Measurements from ENCODE around the gene S100B. TPM values are rescaled to one million over a fixed set of nuclear protein-coding genes. Genes with fewer than 3 reads are reported as not detected.

The S100B gene
- polyA plus RNA-seq, 4 donors = 2.6 to 16.6 (median 4.8) TPM

DNA sequence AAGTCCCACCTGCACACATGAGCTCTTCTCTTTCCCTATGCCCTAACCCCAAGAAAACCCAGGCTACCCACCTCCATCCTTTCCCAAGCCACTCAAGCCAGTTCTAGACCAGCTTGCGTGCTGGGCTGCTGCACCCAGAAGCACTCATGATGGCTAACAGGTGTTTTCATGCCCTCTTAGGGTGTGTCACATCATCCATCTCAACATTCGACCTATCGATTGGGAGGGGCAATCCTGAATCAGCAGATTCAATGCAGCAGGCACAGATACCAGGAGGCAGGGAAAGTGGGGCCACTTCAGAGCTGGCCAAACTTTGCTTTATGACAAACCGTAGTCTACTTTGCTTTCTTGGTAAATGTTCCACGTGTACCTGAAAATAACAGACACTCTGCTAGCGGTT is 24.0 kb upstream of the S100B start:
- DNase-seq (ENCODE audit: low read depth in 4 of 4, low spot score in 3 of 4) = no peak

DNA sequence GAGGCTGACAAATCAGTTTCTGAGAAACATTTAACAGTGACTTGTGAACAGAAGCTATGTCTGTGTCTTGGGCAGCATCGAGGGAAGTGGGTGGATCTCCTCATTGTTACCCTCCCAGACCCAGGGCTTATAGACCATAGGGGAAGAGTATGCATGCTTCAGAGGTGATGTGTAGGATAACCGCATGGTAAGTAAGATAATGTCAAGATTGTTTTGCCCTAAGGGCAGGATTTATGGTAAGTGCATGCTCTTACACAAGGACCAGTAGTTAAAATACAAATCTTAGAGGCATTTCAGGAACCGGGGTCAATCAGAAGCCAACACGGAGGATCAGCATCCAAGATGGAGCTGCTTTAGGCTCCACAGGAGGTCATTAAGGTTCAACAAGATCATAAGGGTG is 22.8 kb upstream of the S100B start:
- no peak for DNase-seq (ENCODE audit: low read depth in 4 of 4, low spot score in 3 of 4)

DNA sequence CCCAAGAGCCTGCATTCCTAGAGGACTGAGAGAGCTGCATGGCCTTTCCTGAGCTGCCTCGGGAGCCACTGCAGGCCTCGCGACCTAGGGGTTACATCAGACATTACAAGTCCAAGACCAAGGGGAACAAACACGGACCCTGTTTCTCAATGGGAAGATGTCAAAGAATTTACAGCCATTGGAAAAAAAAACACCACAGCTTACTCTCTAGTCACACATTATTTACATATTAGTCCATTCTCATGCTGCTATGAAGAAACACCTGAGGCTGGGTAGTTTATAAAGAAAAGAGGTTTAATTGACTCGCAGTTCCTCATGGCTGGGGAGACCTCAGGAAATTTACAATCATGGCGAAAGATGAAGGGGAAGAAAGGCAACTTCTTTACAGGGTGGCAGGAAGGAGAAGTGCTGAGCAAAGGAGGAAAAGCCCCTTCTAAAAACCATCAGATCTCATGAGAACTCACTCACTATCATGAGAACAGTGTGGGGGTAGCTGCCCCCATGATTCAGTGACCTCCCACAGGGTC is 22.2 kb upstream of the S100B start:
- no peak for DNase-seq (ENCODE audit: low read depth in 4 of 4, low spot score in 3 of 4)

DNA sequence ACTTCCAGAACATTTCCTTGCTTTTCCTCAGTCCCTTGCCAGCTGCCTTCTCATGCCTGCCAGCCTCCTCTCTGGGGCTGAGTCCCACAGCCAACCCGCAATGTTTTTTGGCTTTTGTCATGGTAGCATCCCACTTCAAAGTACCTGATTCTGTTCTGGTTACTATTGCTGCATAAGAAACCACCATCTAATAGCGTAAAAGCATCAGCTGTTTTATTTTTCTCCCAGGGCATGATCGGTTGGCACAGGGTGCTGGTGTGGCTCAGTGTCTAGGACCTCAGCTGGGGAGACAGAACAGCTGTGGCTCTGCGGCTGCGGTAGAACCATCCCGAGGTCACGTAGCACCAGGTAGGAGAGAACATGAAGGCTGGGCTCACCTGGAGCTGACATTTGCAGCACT is 21.7 kb upstream of the S100B start:
- DNase-seq (ENCODE audit: low read depth in 4 of 4, low spot score in 3 of 4) = no peak

DNA sequence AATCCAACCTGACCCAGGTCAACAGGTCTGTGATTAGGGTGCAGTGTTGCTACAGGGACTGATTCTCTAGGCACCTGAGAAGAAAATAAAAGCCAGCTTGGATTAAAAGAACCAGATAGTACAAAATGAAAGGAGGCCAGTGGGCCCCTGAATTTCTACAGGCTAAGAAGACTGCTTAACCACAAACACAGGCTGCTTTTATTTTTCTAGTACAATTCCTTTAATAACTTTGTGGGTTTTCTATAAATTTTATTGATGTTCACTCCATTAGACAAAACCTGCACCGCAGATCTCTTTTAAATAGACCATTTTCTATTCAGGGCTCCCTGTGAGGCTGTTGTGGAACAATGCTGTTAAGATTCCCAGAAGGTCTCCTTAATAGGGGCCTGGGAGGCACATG is 20.9 kb upstream of the S100B start:
- DNase-seq (ENCODE audit: low read depth in 4 of 4, low spot score in 3 of 4) = no peak

DNA sequence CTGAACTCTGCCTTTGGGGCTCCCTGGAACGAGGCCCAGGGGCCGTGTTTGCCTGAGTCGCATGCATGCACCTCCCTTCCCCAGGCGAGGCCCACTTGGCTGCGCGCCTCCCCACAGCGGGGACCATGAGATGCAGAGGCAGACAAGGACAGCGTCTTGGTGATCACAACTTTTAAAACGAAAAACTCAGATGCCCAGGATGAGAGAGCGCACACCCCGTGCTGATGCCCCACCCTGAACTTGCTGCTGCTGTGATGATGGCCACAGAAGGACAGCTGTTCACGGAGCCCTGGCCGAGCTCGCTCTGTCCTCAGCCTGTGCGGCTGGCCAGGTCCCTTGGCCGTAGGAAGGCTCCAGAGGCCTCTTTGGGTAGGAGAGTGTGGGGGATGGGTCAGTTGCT is 19.2 kb upstream of the S100B start:
- DNase-seq (ENCODE audit: low read depth in 4 of 4, low spot score in 3 of 4) = no peak

DNA sequence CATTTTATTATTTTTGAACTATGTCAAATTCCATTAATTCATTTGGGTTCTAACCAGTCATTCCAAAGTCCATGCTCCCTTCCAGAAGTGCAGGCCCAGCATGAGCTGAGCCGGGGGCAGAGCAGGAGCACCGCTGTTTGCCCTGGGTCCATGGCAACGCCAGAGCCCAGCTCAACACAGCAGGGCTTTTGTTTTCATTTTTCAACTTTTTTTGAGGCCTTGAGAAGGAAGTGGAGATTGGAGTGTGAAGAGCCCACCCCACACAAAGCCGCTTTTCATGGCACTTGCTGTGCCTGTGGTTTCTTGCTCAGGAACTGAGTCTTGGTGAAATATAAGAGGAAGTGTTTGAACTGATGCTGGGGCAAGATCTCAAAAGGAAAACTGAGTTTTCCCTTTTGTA is 17.3 kb upstream of the S100B start:
- DNase-seq (ENCODE audit: low read depth in 4 of 4, low spot score in 3 of 4) = no peak

DNA sequence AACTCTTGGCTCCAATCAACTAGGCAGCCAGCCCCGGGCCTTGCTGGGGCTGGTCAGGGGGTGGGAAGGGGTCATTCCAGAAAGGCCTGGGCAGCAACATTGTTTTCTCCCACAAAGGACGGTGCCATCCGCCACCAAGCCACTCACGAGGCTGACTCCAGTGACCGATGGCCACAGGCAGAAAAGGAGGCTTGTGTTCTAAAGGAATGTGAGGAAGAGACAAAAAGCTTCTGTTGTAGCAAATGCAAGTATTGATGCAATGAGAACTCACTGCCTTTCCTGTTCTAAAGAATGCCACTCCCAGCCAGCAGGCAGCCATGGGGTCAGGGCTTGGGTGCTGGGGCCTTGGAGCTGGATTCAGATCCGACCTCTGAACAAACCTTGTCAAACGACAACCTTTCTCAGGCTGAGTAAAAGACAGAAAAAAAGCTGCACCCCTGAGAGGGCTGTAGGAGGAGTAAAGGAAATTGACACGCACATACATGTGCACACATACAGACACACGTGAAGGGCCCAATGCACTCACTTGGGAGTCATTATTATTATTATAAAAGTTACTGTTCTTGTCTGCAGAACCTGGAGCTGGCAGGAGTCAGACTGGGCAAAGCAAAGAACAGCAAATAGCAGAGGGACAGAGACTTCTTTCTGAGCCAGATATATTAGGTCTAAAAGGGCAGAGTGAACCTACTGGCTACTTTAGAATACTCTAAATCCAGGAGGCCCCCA is 16.7 kb upstream of the S100B start:
- no peak for DNase-seq (ENCODE audit: low read depth in 4 of 4, low spot score in 3 of 4)

DNA sequence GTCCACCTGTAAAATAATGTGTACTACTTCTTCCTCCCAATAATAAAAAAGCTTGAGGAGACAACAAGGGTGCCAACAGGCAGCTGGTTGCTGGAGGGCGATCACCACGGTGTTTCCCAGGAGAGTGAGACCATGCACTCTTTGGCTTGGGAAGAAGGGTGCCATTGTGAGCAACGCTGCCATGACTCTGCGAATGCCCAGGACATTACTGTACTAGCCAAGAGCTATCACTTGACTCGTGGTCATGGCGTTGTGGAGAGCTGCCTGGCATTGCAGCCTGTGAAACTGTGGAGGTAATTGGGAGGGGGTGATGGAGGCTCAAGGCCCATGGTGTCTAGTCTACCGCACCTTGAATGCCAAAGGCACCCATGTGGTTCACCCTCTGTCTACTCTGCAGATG is 16.0 kb upstream of the S100B start:
- no peak for DNase-seq (ENCODE audit: low read depth in 4 of 4, low spot score in 3 of 4)

DNA sequence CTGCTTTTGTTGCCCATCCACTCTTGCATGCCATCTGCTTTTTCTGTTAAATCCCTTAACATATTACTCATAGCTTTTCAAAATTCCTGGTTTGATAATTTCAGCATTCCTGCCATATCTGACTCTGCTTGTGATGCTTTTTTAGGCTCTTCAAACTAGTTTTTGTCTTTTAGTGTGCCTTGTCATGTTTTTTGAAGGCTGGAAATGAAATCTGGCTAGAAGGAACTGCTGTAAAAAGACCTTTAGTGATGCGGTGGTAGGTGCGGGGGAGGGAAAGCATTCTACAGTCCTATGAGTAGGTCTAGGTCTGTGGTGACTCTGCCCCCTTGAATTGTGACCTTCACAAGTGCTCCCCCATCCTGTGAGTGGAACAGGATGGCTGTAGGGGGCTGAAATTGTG is 15.0 kb upstream of the S100B start:
- no peak for DNase-seq (ENCODE audit: low read depth in 4 of 4, low spot score in 3 of 4)

DNA sequence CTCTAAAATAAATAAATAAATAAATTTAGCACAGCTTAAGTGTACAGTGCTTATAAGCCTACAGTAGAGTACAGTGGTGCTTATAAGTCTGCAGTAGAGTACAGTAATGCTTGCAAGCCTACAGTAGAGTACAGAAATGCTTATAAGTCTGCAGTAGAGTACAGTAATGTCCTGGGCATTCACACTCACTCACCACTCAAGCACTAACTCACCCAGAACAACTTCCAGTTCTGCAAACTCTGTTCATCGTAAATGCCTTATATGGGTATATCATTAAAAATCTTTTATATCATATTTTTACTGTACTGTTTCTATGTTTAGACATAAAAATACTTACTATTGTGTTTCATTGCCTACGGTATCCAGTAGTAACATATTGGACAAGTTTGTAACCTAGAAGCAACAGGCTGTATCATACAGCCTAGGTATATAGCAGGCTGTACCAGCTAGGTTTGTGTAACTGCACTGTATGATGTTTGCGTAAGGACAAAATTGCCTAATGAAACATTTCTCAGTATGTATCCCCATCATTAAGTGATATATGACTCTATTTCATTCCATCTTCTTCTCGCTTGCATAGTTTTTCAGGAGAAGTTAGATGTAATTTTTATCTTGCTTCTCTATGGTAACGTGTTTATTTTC is 14.0 kb upstream of the S100B start:
- no peak for DNase-seq (ENCODE audit: low read depth in 4 of 4, low spot score in 3 of 4)

DNA sequence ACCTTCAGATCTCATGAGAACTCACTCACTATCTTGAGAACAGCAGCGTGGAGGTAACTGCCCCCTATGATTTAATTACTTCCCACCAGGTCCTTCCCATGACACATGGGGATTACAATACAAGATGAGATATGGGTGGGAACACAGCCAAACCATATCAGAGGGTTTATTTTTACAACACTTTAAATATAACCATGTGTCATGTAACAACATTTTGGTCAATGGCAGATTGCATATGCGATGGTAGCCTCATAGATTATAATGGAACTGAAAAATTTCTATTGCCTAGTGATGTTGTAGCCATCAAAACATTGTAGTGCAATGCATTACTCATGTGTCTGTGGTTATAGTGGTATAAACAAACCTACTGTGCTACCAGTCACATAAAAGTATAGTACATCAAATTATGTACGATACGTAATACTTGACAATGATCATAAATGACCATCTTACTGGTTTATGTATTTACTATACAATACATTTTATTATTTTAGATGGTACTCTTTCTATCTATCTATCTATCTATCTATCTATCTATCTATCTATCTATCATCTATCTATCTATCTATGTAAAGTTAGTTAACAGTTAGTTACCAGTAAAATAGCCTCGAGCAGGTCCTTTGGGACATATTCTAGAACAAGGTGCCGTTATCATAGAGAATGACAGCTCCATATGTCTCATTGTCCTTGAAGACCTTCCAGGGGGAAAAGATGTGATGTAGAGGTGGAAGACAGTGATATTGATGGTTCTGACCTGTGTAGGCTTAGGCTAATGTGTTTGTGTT is 12.6 kb upstream of the S100B start:
- no peak for DNase-seq (ENCODE audit: low read depth in 4 of 4, low spot score in 3 of 4)

DNA sequence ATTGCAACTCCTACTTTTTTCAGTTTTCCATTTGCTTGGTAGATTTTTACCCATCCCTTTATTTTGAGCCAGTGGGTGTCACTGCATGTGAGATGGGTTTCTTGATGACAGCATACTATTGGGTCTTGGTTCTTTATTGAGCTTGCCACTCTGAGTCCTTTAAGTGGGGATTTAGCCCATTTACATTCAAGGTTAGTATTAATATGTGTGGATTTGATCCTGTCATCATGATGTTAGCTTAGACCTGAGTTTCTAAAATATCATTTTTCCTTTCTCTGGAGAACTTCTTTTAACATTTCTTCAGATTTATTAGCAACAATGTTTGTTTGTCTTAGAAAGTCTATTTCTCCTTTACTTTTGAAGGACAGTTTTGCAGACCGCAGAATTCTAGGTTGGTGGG is 11.8 kb upstream of the S100B start:
- DNase-seq (ENCODE audit: low read depth in 4 of 4, low spot score in 3 of 4) = no peak

DNA sequence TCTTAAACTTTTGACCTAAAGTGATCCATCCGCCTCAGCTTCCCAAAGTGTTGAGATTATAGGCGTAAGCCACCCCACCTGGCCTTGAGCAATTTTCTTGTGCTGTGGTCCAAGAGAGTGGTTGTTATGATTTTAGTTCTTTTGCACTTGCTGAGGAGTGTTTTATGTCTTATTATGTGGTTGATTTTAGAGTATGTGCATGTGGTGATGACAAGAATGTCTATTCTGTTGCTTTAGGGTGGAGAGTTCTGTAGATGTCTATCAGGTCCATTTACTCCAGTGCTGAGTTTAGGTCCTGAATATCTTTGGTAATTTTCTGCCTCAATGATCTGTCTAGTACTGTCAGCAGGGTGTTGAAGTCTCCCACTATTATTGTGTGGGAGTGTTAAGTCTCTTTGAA is 11.2 kb upstream of the S100B start:
- no peak for DNase-seq (ENCODE audit: low read depth in 4 of 4, low spot score in 3 of 4)

DNA sequence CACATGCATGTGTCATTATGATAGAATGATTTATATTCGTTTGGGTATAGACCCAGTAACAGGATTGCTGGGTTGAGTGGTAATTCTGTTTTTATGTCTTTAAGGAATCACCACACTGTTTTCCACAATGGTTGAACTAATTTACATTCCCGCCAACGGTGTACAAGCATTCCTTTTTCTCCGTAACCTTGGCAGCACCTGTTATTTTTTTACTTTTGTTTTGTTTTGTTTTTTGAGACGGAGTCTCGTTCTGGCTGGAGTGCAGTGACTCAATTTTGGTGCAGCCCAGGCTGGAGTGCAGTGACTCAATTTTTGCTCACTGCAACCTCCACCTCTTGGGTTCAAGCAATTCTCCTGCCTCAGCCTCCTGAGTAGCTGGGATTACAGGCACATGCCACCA is 8.5 kb upstream of the S100B start:
- no peak for DNase-seq (ENCODE audit: low read depth in 4 of 4, low spot score in 3 of 4)

DNA sequence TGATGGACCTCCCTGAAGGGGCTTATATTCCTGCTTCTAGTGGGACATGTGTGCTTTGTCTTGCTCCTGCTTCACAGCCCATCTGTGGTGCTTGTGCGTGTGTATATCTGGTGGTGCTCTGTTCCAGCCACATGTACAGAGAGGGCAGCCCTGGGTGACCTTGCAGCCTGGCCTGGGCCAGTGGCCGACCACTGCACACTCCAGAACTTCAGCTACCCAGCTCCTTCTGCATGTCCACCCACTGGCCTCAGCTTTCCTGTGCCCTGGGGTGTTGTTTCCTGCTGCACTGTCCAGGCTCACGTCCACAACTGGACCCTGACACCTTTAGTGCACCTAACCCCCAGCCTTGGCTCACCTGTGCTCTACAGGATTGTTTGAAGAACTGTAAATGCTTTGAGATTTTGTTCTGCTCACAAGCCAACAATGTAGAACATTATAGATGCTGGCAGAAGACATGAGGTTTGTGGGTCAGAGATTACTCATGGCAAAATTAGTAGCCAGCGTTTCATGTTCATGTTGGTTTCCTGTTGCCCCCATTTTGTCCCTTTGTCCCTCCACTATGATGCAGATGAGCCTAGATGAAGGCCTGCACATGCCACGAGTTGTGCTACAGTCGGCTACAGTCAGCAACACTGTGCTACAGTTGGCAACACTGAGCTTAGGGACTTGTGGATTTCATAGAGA is 5.3 kb upstream of the S100B start:
- DNase-seq (ENCODE audit: low read depth in 4 of 4, low spot score in 3 of 4) = no peak

DNA sequence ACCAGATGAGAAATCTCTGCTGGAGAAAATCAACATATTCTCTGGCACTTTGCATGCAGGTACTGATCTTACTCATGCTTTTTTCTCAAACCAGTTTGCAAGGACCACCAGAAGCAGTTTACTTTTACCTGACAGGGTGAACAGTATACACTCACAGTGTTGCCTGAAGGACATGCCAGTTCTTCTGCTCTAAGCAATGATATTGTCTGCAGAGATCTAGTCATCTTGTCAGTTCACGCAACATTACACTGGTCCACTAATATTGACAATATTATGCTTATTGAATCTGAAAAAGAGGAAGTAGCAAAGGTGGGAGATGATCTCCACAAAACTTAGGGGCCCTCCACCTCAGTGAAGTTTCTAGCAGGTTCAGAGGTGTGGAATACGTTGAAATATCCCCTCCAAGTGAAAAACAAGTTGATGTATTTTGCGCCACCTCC is 3.8 kb upstream of the S100B start:
- no peak for DNase-seq (ENCODE audit: low read depth in 4 of 4, low spot score in 3 of 4)

DNA sequence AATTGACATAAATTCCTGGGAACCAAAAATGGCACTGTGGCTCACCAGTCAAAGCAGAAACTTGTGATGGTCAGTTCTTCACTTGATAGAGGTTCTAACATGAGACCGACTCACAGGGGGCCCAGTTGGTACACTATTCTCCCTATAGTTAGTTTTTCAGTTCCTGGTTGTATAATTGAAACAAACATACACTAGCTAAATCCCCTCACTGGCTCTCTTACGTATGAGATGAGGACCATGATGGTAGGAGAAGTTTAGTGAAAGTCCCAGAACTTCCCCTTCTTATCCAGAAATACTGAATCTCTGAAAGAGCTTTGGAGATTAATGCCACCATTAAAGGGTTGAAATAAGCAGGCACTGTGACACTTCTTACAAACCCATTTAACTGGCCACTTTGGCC is 2.8 kb upstream of the S100B start:
- no peak for DNase-seq (ENCODE audit: low read depth in 4 of 4, low spot score in 3 of 4)

DNA sequence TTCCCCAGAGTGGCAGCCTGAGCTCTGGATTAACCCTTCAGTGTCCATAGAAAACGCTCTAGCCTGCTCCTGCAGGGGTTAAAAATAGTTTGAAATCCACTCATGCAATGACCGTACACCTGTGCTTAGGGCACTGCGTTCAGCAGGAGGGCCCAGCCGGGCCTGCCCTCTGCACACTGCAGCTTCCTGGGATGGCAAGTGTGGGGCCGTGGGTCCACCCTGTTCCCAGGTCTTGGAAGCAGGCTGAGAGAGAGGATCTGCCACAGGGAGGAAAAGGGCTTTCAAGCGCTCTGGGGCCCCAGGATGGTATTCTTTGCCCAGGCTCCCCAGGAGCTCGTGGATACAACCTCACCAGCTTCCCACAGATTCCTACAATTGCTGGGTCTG is 1.5 kb upstream of the S100B start:
- DNase-seq (ENCODE audit: low read depth in 4 of 4, low spot score in 3 of 4) = no peak

DNA sequence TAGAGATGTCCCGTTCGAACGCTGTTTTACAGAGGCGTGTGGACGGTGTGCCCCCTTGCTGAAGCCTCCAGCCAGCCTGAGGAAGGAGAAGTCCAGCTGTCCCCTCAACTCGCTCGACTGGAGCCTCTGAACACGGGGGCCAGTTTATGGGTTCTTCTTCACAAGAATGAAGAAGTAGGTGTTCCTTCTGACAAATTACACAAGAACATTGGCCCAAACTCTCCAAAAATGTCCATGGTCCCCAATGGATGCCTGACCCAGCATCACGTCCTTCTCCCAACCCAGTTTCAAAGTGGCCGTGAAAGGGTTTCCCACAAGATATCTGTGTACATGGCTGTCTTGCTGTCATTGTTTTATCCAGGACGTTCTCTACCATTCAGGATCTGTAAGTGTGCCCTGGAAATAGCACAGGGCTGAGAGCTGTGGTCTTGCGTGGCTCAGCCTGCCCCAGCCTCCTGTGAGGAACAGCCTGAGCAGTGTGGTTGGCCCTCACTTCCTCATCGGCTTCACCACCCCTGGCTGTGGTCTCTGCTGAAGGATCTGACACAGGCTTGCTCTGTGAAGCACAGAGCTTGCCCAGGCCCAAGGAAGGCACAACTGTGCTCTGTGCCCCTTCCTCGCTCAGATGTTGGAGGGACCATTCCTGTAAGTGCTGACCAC is 1.0 kb upstream of the S100B start:
- no peak for DNase-seq (ENCODE audit: low read depth in 4 of 4, low spot score in 3 of 4)
